GM12878 (cell line): Measurements from ENCODE around the gene DMRTC2. TPM values are rescaled to one million over a fixed set of nuclear protein-coding genes. Genes with fewer than 3 reads are reported as not detected.

Source experiments
- ASH2L ChIP-seq: fragments of 300-600, 200-600 bp; sonication (generic); IDR thresholded peaks from 2 replicates; pipeline ENCODE4 v1.6.1; 2017; ENCODE audit warnings: low read depth, mild to moderate bottlenecking, borderline replicate concordance
- CHD4 ChIP-seq: fragments of 200-600 bp; sonication (generic); IDR thresholded peaks from 2 replicates; pipeline ENCODE4 v1.6.1; 2016; ENCODE audit warnings: mild to moderate bottlenecking
- IRF4 ChIP-seq: IDR thresholded peaks from 2 replicates; pipeline ENCODE4 v1.6.1; 2011; ENCODE audit warnings: low read depth, low read length
- RBBP5 ChIP-seq: fragments of 200-600 bp; sonication (generic); conservative IDR thresholded peaks from 2 replicates; pipeline ENCODE4 v1.6.1; 2016
- SMC3 ChIP-seq: IDR thresholded peaks from 2 replicates; pipeline ENCODE4 v1.6.1; 2011; ENCODE audit warnings: low read length, improper control_type of control experiment, borderline replicate concordance
- SP1 ChIP-seq: IDR thresholded peaks from one replicate; pipeline ENCODE4 v1.6.1; 2011; ENCODE audit warnings: low read depth, low read length
- SPI1 ChIP-seq: IDR thresholded peaks from 2 replicates; pipeline ENCODE4 v1.6.1; 2011; ENCODE audit warnings: low read depth, mild to moderate bottlenecking, low read length, moderate library complexity, borderline replicate concordance; ENCODE audit not compliant: insufficient read depth
- TCF12 ChIP-seq: IDR thresholded peaks from 2 replicates; pipeline ENCODE4 v1.6.1; 2011; ENCODE audit warnings: low read depth, mild to moderate bottlenecking, low read length
- ZNF207 ChIP-seq: fragments of 450-650 bp; IDR thresholded peaks from 2 replicates; pipeline ENCODE4 v1.6.1; 2014; ENCODE audit warnings: antibody characterized with exemption, mild to moderate bottlenecking, borderline replicate concordance
- polyA plus RNA-seq, 11 experiments: library from polyadenylated mRNA; depleted of rRNA in 4 of 11; unstranded in 6 of 11; stranded (reverse) in 5 of 11; fragments of >200 nt; fragmentation: Nextera tagmentation in 4 of 11; fragmentation: Illumina TruSeq in 1 of 11; extraction: Ambion mirVana in 4 of 11; extraction: Trizol in 1 of 11; gene quantifications; 1 replicate in 1 of 11; 2 replicates in 10 of 11; pipeline versions ENCODE4 v1.2.1 to v1.2.3, GENCODE V29; 2011 to 2016; ENCODE audit warnings: inconsistent platforms in 2 of 11, missing spikeins in 2 of 11, low read depth in 1 of 11
- total RNA-seq, 4 experiments: library from RNA; depleted of rRNA in 3 of 4; stranded (reverse); fragments of >200 nt in 3 of 4; fragmentation: Illumina TruSeq in 1 of 4; extraction: Trizol in 1 of 4; gene quantifications; 2 replicates each; pipeline versions ENCODE4 v1.2.1 to v1.2.3, GENCODE V29; 2013 to 2021
- TF ChIP-seq, protein P1 (sequence below): fragments of 450-650 bp; IDR thresholded peaks from 2 replicates; pipeline ENCODE4 v1.6.1; 2017; ENCODE audit warnings: mild to moderate bottlenecking, moderate library complexity
- TF ChIP-seq, protein P2 (sequence below): fragments of 150-350 bp; IDR thresholded peaks from 2 replicates; pipeline ENCODE4 v1.6.1; 2014; ENCODE audit warnings: mild to moderate bottlenecking, low read depth, low read length
- TF ChIP-seq, protein P3 (sequence below): IDR thresholded peaks from 2 replicates; pipeline ENCODE4 v1.6.1; 2012; ENCODE audit warnings: improper control_type of control experiment, low read depth, low read length; ENCODE audit not compliant: insufficient replicate concordance
- TF ChIP-seq, protein P4 (sequence below): fragments of 450-650 bp; IDR thresholded peaks from 2 replicates; pipeline ENCODE4 v1.6.1; 2017; ENCODE audit warnings: low read depth, mild to moderate bottlenecking, moderate library complexity
- TF ChIP-seq, protein P5 (sequence below): fragments of 450-650 bp; IDR thresholded peaks from 2 replicates; pipeline ENCODE4 v1.6.1; 2014; ENCODE audit warnings: mild to moderate bottlenecking

Gene DMRTC2
- total and polyA plus RNA-seq, 10 of the 15 experiments (the other 5 are each of a cell fraction or from before 2014, with no cell fraction given), result not detected

DNA sequence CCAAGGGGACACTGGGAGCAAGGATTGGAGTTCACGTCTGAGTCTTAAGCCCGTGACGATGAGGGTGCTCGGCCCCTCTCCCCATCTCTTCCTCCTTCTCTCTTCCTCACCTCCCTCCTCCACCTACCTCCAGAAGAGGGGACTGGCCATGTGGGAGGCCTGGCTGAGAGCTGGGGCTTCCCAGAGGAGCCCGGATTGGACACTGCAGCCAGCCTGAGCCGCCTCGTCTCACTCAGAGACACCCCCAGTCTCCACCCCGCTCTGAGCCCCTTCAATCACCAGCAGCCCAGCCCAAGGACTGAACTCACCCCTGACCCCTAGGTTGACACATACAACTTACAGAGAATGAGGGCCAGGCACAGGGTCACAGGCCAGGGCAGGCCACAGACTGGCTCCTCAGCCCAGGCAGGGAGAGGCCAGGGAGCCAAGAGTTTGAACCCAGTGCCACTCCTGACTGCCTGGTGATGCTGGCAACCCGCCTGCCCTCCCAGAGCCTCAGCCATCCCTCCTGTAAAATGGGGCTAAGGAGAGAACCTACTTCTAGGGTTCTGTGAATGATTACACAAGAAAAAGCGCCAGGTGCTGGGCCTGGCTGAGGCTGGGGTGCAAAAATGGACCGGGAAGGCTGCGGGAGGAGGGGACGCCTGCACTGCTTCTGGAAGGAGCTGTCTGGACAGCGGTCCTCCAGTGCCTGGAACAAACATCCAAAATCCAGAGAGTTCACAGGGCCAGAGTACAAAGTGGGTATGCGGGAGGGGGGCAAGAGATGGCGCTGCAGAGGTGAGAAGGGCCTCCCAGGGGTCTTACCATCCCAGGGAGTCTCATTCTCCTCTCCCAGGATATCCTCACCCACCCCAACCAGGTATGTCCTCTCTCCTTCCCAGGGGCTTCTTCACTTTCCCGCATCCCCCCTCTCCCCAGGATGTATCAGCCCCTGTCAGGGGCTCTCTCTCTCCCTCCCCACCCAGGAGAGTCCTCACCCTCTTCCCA, 33.4 kb downstream of the DMRTC2 start (continued):
- TF ChIP-seq, protein P1, sequence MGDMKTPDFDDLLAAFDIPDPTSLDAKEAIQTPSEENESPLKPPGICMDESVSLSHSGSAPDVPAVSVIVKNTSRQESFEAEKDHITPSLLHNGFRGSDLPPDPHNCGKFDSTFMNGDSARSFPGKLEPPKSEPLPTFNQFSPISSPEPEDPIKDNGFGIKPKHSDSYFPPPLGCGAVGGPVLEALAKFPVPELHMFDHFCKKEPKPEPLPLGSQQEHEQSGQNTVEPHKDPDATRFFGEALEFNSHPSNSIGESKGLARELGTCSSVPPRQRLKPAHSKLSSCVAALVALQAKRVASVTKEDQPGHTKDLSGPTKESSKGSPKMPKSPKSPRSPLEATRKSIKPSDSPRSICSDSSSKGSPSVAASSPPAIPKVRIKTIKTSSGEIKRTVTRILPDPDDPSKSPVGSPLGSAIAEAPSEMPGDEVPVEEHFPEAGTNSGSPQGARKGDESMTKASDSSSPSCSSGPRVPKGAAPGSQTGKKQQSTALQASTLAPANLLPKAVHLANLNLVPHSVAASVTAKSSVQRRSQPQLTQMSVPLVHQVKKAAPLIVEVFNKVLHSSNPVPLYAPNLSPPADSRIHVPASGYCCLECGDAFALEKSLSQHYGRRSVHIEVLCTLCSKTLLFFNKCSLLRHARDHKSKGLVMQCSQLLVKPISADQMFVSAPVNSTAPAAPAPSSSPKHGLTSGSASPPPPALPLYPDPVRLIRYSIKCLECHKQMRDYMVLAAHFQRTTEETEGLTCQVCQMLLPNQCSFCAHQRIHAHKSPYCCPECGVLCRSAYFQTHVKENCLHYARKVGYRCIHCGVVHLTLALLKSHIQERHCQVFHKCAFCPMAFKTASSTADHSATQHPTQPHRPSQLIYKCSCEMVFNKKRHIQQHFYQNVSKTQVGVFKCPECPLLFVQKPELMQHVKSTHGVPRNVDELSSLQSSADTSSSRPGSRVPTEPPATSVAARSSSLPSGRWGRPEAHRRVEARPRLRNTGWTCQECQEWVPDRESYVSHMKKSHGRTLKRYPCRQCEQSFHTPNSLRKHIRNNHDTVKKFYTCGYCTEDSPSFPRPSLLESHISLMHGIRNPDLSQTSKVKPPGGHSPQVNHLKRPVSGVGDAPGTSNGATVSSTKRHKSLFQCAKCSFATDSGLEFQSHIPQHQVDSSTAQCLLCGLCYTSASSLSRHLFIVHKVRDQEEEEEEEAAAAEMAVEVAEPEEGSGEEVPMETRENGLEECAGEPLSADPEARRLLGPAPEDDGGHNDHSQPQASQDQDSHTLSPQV, result no peak
- TF ChIP-seq SPI1 (no peak), ZNF207 (no peak), SMC3 (no peak), TCF12 (no peak), SP1 (no peak), CHD4 (no peak), RBBP5 (no peak), IRF4 (no peak), ASH2L (no peak)
- TF ChIP-seq, protein P2, sequence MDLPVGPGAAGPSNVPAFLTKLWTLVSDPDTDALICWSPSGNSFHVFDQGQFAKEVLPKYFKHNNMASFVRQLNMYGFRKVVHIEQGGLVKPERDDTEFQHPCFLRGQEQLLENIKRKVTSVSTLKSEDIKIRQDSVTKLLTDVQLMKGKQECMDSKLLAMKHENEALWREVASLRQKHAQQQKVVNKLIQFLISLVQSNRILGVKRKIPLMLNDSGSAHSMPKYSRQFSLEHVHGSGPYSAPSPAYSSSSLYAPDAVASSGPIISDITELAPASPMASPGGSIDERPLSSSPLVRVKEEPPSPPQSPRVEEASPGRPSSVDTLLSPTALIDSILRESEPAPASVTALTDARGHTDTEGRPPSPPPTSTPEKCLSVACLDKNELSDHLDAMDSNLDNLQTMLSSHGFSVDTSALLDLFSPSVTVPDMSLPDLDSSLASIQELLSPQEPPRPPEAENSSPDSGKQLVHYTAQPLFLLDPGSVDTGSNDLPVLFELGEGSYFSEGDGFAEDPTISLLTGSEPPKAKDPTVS, result no peak
- TF ChIP-seq, protein P3, sequence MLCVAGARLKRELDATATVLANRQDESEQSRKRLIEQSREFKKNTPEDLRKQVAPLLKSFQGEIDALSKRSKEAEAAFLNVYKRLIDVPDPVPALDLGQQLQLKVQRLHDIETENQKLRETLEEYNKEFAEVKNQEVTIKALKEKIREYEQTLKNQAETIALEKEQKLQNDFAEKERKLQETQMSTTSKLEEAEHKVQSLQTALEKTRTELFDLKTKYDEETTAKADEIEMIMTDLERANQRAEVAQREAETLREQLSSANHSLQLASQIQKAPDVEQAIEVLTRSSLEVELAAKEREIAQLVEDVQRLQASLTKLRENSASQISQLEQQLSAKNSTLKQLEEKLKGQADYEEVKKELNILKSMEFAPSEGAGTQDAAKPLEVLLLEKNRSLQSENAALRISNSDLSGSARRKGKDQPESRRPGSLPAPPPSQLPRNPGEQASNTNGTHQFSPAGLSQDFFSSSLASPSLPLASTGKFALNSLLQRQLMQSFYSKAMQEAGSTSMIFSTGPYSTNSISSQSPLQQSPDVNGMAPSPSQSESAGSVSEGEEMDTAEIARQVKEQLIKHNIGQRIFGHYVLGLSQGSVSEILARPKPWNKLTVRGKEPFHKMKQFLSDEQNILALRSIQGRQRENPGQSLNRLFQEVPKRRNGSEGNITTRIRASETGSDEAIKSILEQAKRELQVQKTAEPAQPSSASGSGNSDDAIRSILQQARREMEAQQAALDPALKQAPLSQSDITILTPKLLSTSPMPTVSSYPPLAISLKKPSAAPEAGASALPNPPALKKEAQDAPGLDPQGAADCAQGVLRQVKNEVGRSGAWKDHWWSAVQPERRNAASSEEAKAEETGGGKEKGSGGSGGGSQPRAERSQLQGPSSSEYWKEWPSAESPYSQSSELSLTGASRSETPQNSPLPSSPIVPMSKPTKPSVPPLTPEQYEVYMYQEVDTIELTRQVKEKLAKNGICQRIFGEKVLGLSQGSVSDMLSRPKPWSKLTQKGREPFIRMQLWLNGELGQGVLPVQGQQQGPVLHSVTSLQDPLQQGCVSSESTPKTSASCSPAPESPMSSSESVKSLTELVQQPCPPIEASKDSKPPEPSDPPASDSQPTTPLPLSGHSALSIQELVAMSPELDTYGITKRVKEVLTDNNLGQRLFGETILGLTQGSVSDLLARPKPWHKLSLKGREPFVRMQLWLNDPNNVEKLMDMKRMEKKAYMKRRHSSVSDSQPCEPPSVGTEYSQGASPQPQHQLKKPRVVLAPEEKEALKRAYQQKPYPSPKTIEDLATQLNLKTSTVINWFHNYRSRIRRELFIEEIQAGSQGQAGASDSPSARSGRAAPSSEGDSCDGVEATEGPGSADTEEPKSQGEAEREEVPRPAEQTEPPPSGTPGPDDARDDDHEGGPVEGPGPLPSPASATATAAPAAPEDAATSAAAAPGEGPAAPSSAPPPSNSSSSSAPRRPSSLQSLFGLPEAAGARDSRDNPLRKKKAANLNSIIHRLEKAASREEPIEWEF, result no peak
- TF ChIP-seq, protein P4, sequence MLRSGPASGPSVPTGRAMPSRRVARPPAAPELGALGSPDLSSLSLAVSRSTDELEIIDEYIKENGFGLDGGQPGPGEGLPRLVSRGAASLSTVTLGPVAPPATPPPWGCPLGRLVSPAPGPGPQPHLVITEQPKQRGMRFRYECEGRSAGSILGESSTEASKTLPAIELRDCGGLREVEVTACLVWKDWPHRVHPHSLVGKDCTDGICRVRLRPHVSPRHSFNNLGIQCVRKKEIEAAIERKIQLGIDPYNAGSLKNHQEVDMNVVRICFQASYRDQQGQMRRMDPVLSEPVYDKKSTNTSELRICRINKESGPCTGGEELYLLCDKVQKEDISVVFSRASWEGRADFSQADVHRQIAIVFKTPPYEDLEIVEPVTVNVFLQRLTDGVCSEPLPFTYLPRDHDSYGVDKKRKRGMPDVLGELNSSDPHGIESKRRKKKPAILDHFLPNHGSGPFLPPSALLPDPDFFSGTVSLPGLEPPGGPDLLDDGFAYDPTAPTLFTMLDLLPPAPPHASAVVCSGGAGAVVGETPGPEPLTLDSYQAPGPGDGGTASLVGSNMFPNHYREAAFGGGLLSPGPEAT, result no peak
- TF ChIP-seq, protein P5, sequence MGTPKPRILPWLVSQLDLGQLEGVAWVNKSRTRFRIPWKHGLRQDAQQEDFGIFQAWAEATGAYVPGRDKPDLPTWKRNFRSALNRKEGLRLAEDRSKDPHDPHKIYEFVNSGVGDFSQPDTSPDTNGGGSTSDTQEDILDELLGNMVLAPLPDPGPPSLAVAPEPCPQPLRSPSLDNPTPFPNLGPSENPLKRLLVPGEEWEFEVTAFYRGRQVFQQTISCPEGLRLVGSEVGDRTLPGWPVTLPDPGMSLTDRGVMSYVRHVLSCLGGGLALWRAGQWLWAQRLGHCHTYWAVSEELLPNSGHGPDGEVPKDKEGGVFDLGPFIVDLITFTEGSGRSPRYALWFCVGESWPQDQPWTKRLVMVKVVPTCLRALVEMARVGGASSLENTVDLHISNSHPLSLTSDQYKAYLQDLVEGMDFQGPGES, result no peak
